GM18517 (cell line): ENCODE data around the gene DCDC2.
"Not testable (repeated sequence)": the region's sequence is repeated elsewhere in the genome, so short reads cannot be mapped to it uniquely, and the experiment has no call there.

Experiments
- ATAC-seq: cut with Tn5 transposase; IDR thresholded peaks from one replicate; pipeline ENCODE4 v1.9.1; 2021; ENCODE audit warnings: mild to moderate bottlenecking, moderate library complexity; ENCODE audit not compliant: unreplicated experiment

The DCDC2 gene

DNA sequence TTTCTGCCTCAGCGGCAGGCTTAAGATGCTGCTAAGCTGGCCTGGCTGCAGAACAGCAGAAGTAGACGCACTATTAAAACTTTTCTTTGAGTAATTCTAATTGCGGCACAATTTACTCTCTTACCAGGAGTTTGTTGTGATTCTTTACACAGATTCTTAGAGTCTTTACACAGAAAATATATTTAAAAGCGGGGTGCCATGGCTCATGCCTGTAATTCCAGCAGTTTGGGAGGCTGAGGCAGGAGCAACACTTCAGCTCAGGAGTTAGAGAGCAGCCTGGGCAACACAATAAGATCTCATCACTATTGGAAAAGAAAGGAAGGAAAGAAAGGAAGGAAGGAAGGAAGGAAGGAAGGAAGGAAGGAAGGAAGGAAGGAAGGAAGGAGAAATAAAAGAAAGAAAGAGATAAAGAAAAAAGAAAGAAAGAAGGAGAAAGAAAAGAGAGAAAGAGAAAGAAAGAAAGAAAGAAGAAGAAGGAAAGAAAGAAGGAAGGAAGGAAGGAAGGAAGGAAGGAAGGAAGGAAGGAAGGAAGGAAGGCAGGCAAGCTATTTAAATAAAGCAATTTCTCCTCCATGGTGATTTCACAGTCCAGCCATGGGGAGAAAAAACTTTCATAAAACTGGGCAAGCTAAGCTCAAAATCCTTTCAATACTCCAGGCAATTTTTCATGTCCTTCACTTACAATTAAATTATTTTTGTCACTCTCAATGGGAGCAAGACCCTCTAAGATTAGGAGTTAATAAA is 23.8 kb upstream of the DCDC2 start:
- no peak for ATAC-seq

DNA sequence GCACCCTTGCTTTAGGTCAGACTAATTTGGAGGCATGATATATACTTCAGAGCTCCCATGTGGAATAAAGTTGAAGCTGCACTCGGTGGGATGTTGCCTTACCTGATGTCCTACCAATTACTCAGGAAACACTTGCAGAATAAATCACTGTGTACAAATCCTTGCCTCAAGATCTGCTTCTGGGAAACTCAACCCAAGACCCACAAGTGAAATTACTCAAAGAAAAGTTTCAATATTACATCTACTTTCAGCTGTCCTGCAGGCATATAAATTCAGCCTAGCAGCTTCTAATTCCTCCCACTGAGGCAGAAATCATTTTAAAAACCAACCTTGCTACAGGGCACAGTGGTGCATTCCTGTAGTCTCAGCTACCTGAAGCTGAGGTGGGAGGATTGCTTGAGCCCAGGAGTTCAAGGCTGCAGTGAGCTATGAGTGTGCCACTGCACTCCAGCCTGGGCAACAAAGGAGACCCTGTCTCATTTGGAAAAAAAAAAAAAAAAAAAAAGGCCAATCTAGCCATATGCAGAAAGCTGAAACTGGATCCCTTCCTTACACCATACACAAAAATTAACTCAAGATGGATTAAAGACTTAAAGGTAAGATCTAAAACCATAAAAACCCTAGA is 20.7 kb upstream of the DCDC2 start:
- no peak for ATAC-seq

DNA sequence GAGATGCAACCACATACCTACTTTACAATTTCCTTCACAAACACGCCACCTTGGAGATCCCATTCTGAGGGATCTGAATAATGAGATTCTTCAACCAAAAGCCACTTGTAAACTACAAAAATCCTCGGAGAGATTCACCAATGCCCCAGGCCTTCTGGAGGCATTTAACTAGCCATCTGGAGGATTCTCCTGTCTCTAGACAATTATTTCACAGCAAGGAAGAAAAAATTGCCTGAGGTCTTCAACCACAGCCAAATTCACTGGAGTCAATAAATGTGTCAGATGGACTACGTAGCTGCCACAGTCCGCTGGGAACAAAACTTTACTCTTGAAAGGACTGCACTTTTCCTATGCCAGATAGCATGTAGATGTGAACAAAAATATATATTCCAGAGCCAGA is 19.0 kb upstream of the DCDC2 start:
- no peak for ATAC-seq

DNA sequence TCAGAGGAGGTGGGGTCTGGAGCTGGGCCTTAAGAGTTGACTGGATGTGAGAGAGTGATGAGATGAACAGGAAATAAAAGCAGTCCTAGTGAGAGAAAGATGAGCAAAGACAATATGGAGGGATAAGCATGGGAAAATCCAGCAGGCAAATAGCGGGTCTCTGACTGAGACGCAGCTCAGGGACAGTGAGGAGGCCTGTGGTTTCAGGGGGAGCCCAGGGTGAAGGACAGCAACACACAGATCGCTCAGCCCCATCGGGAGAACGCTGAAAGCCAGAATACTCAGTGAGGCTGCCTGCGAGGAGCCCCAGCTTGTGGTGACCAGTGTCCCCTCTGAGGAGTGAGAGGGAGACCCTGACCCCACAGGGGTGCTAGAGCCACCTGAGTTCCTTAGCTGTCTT is 16.8 kb upstream of the DCDC2 start:
- ATAC-seq = no peak

DNA sequence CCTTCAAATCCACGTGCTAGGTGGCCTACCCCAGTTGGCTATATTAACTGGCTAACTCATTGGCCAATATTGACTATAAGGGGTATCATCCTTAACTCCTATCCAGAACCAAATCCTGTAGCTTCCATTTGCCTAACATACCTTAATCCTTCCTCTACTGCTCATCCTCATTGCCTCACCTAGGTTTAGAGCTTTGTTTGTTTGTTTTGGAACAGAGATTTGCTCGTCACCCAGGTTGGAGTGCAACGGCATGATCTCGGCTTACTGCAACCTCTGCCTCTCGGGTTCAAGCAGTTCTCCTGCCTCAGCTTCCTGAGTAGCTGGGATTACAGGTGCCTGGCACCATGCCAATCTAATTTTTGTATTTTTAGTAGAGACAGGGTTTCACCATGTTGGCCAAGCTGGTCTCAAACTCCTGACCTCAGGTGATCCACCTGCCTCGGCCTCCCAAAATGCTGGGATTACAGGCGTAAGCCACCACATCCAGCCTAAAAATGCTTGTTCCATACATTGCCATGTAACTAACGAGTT is 7.3 kb upstream of the DCDC2 start:
- ATAC-seq = not testable (repeated sequence)

DNA sequence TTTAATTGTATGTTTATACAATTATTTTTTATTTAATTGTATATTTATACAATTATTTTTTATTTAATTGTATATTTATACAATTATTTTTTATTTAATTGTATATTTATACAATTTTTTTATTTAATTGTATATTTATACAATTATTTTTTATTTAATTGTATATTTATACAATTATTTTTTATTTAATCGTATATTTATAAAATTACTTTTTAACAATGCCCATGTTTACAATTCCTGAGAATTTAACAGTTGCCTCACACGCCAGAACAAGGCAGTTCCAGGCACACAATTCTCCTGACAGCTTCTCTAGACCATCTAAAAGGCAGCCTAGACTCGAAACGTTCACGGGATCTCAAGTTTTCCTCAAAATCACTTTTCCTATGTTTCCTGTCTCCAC is 4.5 kb upstream of the DCDC2 start:
- ATAC-seq = not testable (repeated sequence)

DNA sequence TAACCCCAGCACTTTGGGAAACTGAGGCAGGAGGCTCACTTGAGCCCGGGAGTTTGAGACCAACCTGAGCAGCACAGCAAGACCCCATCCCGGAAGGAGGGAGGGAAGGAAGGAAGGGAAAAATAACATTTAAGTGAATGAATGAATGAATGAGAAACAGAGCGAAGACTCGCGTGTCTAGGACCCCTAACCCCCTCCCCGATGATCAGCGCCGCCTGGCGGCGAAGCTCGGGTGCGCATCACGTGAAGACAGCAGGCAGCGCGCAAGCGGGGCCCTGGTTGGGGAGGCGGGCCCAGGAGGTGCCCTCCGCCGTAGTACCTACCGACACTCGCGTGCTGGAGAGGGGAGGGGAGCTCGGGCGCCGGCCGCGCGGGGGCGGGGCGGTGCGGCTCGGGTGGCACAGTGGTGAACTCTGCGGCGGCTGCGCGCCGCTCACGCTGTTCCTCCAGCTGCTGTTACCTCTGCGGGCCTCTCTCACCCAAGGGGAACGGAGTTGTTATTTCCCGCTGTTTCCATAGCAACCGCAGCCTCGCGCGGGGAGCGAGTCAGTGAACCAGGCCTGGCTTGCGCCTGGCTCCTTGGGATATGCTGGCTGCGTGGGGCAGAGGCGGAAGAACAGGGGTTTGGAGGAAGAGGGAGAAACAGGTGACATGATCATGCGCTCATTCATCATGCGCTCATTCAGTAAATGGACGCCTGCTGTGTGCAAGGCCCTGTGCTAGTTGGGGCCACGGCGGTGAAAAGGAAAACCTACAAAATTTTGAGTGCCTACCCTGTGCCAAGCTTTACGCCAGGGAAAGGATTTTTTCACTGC is 2.0 kb upstream of the DCDC2 start:
- ATAC-seq = peak; percentile 84

DNA sequence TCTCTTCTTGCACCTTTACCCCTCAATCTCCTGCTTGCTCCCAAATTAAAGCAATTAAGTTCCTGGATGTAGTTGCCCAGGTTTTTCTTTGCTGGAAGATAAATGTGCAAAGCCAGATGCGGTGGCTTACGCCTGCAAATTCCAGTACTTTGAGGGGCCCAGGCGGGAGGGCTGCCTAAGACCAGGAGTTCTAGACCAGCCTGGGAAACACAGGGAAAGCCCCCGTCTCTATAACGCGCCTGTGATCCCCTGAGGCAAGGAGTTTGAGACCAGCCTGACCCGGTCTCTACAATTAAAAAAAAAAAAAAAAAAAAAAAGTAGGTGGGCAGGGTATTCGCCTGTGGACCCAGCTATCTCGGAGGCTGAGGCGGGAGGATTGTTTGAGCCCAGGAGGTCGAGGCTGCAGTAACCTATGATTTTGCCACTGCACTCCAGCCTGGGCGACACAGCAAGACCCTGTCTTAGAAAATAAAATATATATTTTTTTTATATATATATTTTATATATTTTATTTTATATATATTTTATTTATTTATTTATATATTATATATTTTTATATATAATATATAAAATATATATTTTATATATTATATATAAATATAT is 461 bp upstream of the DCDC2 start:
- no peak for ATAC-seq

DNA sequence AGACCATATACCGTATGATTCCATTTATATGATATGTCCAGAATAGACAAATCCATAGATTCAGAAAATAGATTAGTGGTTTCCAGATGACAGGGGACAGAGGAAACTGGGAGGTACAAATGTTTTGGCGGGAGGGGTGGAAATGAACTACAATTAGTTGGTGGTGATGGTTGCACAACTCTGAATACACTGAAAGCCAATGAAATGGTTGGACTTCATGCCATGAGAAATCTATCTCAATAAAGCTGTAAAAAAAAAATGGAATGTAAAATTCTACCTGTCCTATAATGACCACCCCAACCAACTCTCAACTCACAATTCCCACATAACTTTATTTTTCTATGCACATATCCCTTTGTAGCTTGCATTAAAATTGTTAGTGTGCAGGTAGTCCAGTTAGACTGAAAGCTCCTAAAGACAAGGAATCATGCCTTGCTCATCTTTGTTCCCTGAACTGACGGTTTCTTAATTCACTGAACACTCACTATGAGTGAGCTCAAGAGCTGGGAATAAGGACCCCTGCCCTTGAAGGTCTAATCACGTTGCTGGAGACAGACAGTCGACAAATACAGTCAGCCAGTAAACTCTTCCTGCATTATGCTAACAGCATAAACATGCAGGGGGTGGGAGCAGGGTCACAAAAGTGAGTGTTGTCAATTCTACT is 1.4 kb downstream of the DCDC2 start:
- no peak for ATAC-seq

DNA sequence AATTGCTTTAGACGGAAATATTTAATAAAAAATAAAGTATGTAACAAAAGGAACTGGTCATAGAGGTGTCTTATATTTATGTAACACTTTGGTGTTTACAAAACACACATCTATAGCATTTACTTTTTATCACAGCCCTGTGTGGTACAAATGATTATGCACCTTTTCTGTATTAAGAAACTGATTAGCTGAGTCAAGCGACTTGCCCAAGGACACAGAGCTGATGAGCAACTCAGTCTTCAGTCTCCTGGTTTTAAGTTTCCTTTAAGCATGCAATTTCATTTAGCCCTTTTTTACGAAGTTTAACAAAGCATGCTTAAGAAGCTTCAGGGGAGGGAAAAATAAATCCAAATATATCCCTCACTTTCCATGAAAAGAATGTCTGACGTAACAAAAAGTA is 2.5 kb downstream of the DCDC2 start:
- no peak for ATAC-seq

DNA sequence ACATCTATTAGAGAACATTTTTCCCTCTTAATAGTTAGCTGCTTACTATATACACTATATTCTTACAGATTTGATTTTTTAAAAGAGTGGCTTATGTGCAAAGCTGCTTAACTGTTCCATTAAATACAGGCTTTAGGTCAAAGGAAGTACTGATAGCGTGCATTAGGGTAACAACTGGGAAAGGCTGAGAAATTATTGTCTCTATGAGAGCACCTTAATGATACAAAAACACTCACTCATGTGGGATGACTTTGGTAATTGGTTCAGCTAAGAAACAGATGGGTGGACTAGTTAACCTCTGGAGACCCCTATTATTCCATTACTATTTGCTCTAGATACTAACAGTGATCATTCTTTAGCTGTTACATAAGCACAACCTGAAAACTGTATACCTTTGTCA is 4.0 kb downstream of the DCDC2 start:
- ATAC-seq = no peak

DNA sequence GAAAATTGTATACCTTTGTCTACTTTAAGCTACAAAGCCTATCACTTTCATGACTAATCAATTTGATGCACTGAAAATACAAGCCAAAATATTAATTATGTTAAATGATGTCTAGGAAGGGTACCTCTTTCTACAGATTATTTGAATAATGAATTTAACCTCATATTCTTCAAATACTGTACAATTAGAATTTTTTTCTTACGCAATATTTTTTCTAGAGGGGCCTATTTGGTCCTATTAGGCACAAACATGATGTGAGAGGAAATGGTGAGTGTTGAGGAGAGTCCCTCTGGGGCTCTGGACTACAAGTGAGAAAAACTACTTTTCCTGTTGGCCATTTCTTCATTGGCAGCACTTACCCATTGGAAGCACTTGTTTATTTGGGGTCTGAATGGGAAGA is 5.4 kb downstream of the DCDC2 start:
- ATAC-seq = no peak

DNA sequence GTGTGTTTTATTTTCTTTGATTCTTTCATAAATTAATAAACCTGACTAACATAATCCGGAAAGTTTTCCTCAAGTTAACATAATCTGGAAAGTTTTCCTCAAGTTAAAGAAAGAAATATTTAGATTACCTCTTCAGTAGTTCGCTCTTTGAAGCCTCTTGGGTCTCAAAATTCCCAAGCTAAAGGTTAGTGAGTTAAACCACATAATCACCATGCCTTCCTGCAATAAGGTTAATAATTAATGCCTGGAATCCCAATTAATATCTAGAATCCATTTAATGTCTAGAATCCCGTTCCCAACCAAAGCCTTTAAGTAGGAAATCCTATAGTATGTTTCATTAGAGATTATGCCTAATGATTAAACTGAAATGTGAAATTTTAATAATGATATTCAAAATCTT is 12.9 kb downstream of the DCDC2 start:
- no peak for ATAC-seq

DNA sequence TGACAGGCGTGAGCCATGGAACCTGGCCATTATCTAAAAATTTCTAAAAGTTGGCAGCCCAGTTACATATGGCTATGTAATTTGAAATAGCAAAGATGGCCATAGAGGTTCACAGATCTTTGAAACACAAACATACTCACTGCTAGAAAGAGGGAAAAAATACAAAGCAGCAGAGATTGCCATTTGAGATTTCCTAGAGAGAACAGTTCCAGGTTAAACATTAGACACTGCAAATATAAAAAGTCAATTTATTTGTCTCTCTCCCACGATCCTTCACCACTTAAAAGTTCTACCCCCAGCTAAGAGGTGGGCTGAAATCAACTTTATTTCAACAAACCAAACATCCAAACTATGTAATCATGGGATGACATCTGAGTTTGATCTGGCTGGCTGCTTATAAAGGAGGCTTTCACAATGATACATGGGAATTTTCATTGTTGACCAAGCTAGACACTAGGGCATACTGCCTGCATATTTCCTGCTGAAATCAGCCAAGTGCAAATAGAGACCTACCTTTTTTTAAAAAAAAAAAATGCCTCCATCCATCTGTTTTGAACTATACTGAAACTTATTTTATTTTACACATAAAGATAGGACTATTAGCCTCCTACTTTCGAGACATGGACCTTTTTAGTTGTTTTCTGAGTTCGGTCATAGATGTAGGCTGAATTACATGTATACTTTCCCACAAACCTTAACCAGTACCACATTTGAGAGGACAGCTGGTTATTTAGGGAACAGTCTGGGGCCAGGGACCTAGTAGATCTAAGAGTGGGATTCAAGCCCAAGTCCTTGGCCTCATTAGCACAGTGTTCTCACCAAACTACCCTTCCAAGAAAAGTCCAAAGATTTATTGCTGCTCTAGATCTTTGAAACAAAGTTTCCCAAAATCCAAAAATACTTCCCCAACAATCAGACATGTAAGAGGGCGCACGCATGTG is 16.6 kb downstream of the DCDC2 start:
- ATAC-seq = no peak

DNA sequence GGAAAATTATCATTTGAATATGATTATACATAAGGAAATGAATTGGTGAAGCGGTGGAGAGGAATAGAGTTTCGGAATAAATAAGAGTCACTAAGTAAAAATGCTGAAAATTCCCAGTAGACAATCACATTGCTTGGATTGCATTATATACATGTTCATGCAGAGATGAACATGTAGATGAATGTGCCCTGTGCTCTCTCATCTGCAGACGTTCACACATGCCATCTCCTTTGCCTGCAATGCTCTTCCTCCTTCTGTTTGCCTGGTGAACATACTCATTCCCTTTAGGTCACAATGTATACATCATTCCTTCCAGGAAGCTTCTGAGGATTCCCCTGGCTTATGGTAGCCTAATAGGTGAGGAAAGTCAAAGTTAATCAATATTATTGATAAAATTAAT is 17.9 kb downstream of the DCDC2 start:
- ATAC-seq = no peak

DNA sequence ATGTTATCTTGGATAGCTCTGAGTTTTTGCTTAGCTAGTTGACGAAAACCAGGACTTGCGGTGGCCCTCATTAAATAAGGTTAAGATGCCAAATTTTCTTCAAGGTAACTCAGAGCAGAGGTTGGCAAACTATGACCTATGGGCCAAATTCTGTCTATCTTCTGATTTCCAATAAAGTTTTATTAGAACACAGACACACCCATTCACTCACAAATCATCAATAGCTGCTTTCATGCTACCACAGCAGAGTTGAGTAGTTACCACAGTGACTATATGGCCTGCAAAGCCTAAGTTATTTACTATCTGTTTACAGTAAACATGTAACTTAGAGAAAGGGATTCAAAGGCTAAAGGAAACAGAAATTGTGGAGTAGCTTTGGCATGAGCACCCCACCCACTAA is 23.6 kb downstream of the DCDC2 start:
- no peak for ATAC-seq

DNA sequence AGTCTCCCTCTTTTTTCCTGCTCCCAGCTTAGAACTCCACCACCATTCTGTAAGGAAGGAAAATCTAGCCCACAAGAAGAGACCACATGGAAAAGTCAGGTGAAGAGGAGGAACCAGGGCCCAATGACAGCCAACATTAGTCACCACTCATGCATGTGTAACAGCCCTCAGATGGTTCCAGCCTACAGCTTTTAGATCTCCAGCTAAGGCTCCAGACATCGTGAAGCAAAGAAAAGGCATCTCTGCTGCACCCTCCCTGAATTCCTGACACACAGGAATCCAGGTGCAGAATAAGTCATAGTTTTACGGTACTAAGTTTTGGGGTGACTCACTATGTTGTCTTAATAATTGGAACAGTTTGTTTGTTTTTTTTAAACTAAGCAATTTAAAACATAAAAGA is 25.5 kb downstream of the DCDC2 start:
- ATAC-seq = no peak

DNA sequence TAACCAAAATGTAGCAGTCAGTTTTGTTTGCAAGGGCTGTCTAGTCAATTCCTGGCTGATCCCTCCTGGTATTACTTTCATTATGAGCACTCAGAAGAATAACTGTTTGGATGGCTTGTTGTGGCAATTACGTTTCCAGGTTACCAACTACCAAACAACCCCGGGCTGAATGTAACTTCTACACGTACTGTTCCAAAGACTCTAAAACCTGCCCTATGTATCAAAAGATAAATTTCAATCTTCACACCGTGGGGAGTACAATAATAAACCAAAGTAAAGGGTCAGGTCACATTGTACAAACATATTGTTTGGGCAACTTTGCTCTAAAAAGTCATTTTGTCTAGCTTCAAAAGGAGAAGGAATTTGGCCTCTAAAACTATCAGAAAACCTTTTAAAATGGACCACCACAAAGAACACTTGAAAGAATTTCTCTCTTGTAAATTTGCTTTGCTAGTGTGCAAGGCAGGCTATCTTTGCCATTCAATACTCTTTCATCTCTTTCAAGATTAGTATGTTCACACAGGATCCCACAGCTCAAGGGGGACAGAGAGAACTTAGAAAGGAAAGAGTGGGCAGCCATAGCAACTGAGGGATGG is 27.6 kb downstream of the DCDC2 start:
- no peak for ATAC-seq

DNA sequence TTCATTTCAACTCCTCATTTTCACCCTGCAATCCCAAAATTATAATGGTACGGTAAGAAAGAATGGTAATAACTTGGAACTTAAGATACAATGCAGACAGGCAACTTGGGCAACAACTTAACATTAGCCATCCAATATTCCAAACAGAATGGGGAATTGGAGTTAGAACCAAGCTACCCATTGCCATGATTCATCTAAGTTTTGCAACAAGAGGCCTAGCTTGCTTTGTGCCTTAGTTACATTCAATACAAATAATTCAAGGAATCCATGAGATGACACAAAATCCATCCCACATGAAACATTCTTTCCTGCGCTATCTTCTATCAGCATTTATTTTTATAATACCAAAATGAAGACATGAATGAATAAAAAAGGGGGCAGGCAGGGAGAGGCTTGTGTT is 28.4 kb downstream of the DCDC2 start:
- no peak for ATAC-seq
